HG03196 (cell line): Measurements from ENCODE around the gene GSC2.

Experiments used
- ATAC-seq: cut with Tn5 transposase; IDR thresholded peaks from one replicate; pipeline ENCODE4 v1.9.1; 2021; ENCODE audit not compliant: unreplicated experiment

GSC2 gene

GRCh38 chr22:19121631-19122142 is 28.4 kb downstream of the GSC2 start:
- peak; percentile 34 for ATAC-seq

GRCh38 chr22:19120829-19121630 is 29.1 kb downstream of the GSC2 start:
- ATAC-seq, result no peak

- no peak for ATAC-seq
These were observed 30.1 kb downstream of the GSC2 start for GRCh38 chr22:19119949-19120348.

GRCh38 chr22:19118329-19118880 is 31.7 kb downstream of the GSC2 start:
- ATAC-seq, result no peak

- ATAC-seq, result no peak
These were observed 33.0 kb downstream of the GSC2 start for GRCh38 chr22:19117111-19117512.

GRCh38 chr22:19115628-19116027 is 34.5 kb downstream of the GSC2 start:
- no peak for ATAC-seq

- ATAC-seq, result no peak
These were observed 35.0 kb downstream of the GSC2 start for GRCh38 chr22:19114984-19115552.

- ATAC-seq, result no peak
These were observed 36.7 kb downstream of the GSC2 start for GRCh38 chr22:19113429-19113828.

GRCh38 chr22:19111584-19111983 is 38.5 kb downstream of the GSC2 start:
- no peak for ATAC-seq

GRCh38 chr22:19111140-19111539 is 39.0 kb downstream of the GSC2 start:
- ATAC-seq, result no peak

- ATAC-seq, result no peak
These were observed 39.4 kb downstream of the GSC2 start for GRCh38 chr22:19110646-19111045.

- no peak for ATAC-seq
These were observed 40.0 kb downstream of the GSC2 start for GRCh38 chr22:19110064-19110458.

- ATAC-seq, result peak; percentile 75
These were observed 40.7 kb downstream of the GSC2 start for GRCh38 chr22:19109198-19110063.

- no peak for ATAC-seq
These were observed 41.3 kb downstream of the GSC2 start for GRCh38 chr22:19108807-19109197.

- ATAC-seq, result no peak
These were observed 42.4 kb downstream of the GSC2 start for GRCh38 chr22:19107730-19108074.

- no peak for ATAC-seq
These were observed 43.0 kb downstream of the GSC2 start for GRCh38 chr22:19106886-19107729.

GRCh38 chr22:19105867-19106802 is 44.0 kb downstream of the GSC2 start:
- ATAC-seq, result no peak

- no peak for ATAC-seq
These were observed 44.6 kb downstream of the GSC2 start for GRCh38 chr22:19105456-19105855.
